ENCODE results near the gene ZNF665.

ZNF665 gene

GRCh38 chr19:53183146-53183764 lies 9.9 kb downstream of the ZNF665 start:
- no peak for ATAC-seq (ENCODE audit: insufficient read depth, low read depth)
- H3K36me3 ChIP-seq (ENCODE audit: insufficient read depth, low read length) = peaks cover 37% of the 10 kb centered on the region
- no peak overlapping the region for H3K27ac ChIP-seq (ENCODE audit: low read length)
- no peak overlapping the region for H3K9ac ChIP-seq (ENCODE audit: low read depth, low read length)
- no peaks in the 10 kb centered on the region for H3K79me2 ChIP-seq (ENCODE audit: insufficient read depth, low read length)
- no peak overlapping the region for H2AFZ ChIP-seq (ENCODE audit: low read depth, low read length)
- no peak overlapping the region for H3K4me3 ChIP-seq (ENCODE audit: low read depth in 1 of 2, low read length in 2 of 2)
- no peaks in the 10 kb centered on the region for H4K20me1 ChIP-seq (ENCODE audit: insufficient read depth, low read length)
- TF ChIP-seq EZH2 (IDR thresholded peaks at IDR 0.05; ENCODE audit: borderline replicate concordance, low read depth, low read length, severe bottlenecking) (no peak), CTCF (IDR thresholded peaks at IDR 0.05; ENCODE audit: borderline replicate concordance, extremely low read depth, low read length, poor library complexity, severe bottlenecking) (no peak)
- no peaks in the 10 kb centered on the region for H3K9me3 ChIP-seq (ENCODE audit: insufficient read depth, low read length, severe bottlenecking)
- H3K27me3 ChIP-seq (ENCODE audit: insufficient read depth, low read length, poor library complexity) = no peaks in the 10 kb centered on the region
- no peaks in the 10 kb centered on the region for H3K4me1 ChIP-seq (ENCODE audit: insufficient read depth, low read length)
- no peak overlapping the region for H3K4me2 ChIP-seq (ENCODE audit: insufficient read depth, low read length)
- DNase-seq = no peak

- H3K9ac ChIP-seq (ENCODE audit: low read depth, low read length) = no peak overlapping the region
- H3K27ac ChIP-seq (ENCODE audit: low read length) = no peak overlapping the region
These were observed 11.0 kb downstream of the ZNF665 start for GRCh38 chr19:53182202-53182601.

GRCh38 chr19:53177986-53178385 lies 15.2 kb downstream of the ZNF665 start:
- H2AFZ ChIP-seq (ENCODE audit: low read depth, low read length) = no peak overlapping the region
- TF ChIP-seq EZH2 (IDR thresholded peaks at IDR 0.05; ENCODE audit: borderline replicate concordance, low read depth, low read length, severe bottlenecking) (no peak), CTCF (IDR thresholded peaks at IDR 0.05; ENCODE audit: borderline replicate concordance, extremely low read depth, low read length, poor library complexity, severe bottlenecking) (no peak)
- no peak overlapping the region for H3K9ac ChIP-seq (ENCODE audit: low read depth, low read length)
- no peak for ATAC-seq (ENCODE audit: insufficient read depth, low read depth)
- H3K79me2 ChIP-seq (ENCODE audit: insufficient read depth, low read length) = no peaks in the 10 kb centered on the region
- no peak overlapping the region for H3K27ac ChIP-seq (ENCODE audit: low read length)
- H3K9me3 ChIP-seq (ENCODE audit: insufficient read depth, low read length, severe bottlenecking) = no peaks in the 10 kb centered on the region
- no peaks in the 10 kb centered on the region for H3K4me1 ChIP-seq (ENCODE audit: insufficient read depth, low read length)
- H3K4me2 ChIP-seq (ENCODE audit: insufficient read depth, low read length) = no peak overlapping the region
- no peaks in the 10 kb centered on the region for H3K27me3 ChIP-seq (ENCODE audit: insufficient read depth, low read length, poor library complexity)
- H3K36me3 ChIP-seq (ENCODE audit: insufficient read depth, low read length) = peaks cover 32% of the 10 kb centered on the region
- no peaks in the 10 kb centered on the region for H4K20me1 ChIP-seq (ENCODE audit: insufficient read depth, low read length)
- H3K4me3 ChIP-seq (ENCODE audit: low read depth in 1 of 2, low read length in 2 of 2) = no peak overlapping the region
- DNase-seq = no peak

More at GRCh38 chr19:53182202-53182601, 11.0 kb downstream of the ZNF665 start:
- peaks cover 37% of the 10 kb centered on the region for H3K36me3 ChIP-seq (ENCODE audit: insufficient read depth, low read length)
- ATAC-seq (ENCODE audit: insufficient read depth, low read depth) = no peak
- no peak overlapping the region for H3K4me2 ChIP-seq (ENCODE audit: insufficient read depth, low read length)
- no peaks in the 10 kb centered on the region for H3K79me2 ChIP-seq (ENCODE audit: insufficient read depth, low read length)
- H3K4me3 ChIP-seq (ENCODE audit: low read depth in 1 of 2, low read length in 2 of 2) = no peak overlapping the region
- H2AFZ ChIP-seq (ENCODE audit: low read depth, low read length) = no peak overlapping the region
- TF ChIP-seq CTCF (IDR thresholded peaks at IDR 0.05; ENCODE audit: borderline replicate concordance, extremely low read depth, low read length, poor library complexity, severe bottlenecking) (no peak), EZH2 (IDR thresholded peaks at IDR 0.05; ENCODE audit: borderline replicate concordance, low read depth, low read length, severe bottlenecking) (no peak)
- H3K27me3 ChIP-seq (ENCODE audit: insufficient read depth, low read length, poor library complexity) = no peaks in the 10 kb centered on the region
- no peaks in the 10 kb centered on the region for H4K20me1 ChIP-seq (ENCODE audit: insufficient read depth, low read length)
- H3K9me3 ChIP-seq (ENCODE audit: insufficient read depth, low read length, severe bottlenecking) = no peaks in the 10 kb centered on the region
- DNase-seq = no peak
- no peaks in the 10 kb centered on the region for H3K4me1 ChIP-seq (ENCODE audit: insufficient read depth, low read length)

Measured in DND-41 (cell line).